DND-41 (cell line): ENCODE measurements around the gene MCM3.
A peak's percentile ranks its signal among the peaks of the same experiment; 100 is the strongest.

Experiments used
- ATAC-seq: fragments of 200-7000 bp; cut with Tn5 transposase; 3 replicates; pipeline ENCODE4 v1.9.1; 2021; ENCODE audit warnings: low read depth; ENCODE audit not compliant: insufficient read depth
- DNase-seq: peaks from one replicate; pipeline ENCODE4 v3.0.0-alpha.2; 2020
- H2AFZ ChIP-seq: 2 replicates; pipeline ENCODE4 v1.6.0; 2012; ENCODE audit warnings: low read depth, low read length
- H3K27ac ChIP-seq: 2 replicates; pipeline ENCODE4 v1.5.1; 2012; ENCODE audit warnings: low read length, inconsistent platforms
- H3K27me3 ChIP-seq: fragments of 200-600 bp; sonication (generic); 2 replicates; pipeline ENCODE4 v1.6.0; 2012; ENCODE audit warnings: low read length, mild to moderate bottlenecking, inconsistent platforms; ENCODE audit not compliant: insufficient read depth, poor library complexity
- H3K36me3 ChIP-seq: 2 replicates; pipeline ENCODE4 v1.5.1; 2012; ENCODE audit warnings: low read length, inconsistent platforms; ENCODE audit not compliant: insufficient read depth
- H3K4me1 ChIP-seq: 2 replicates; pipeline ENCODE4 v1.5.1; 2012; ENCODE audit warnings: mild to moderate bottlenecking, low read length; ENCODE audit not compliant: insufficient read depth
- H3K4me2 ChIP-seq: 2 replicates; pipeline ENCODE4 v1.6.0; 2012; ENCODE audit warnings: mild to moderate bottlenecking, moderate library complexity, low read length, inconsistent platforms; ENCODE audit not compliant: insufficient read depth
- H3K4me3 ChIP-seq, 2 experiments: fragments of 200-600 bp in 1 of 2; shearing (Covaris generic) in 1 of 2; 2 replicates each; pipeline ENCODE4 v1.5.1; 2012 to 2016; ENCODE audit warnings: inconsistent platforms in 2 of 2, low read length in 2 of 2, mild to moderate bottlenecking in 2 of 2, low read depth in 1 of 2, moderate library complexity in 1 of 2
- H3K79me2 ChIP-seq: 2 replicates; pipeline ENCODE4 v1.6.0; 2012; ENCODE audit warnings: low read length, inconsistent platforms; ENCODE audit not compliant: insufficient read depth
- H3K9ac ChIP-seq: 2 replicates; pipeline ENCODE4 v1.6.0; 2012; ENCODE audit warnings: low read depth, mild to moderate bottlenecking, inconsistent platforms, low read length, moderate library complexity
- H3K9me3 ChIP-seq: 2 replicates; pipeline ENCODE4 v1.5.1; 2012; ENCODE audit warnings: low read length, moderate library complexity, mild to moderate bottlenecking, inconsistent platforms; ENCODE audit not compliant: insufficient read depth, severe bottlenecking
- H4K20me1 ChIP-seq: 2 replicates; pipeline ENCODE4 v1.6.0; 2012; ENCODE audit warnings: low read length; ENCODE audit not compliant: insufficient read depth
- EZH2 ChIP-seq: IDR thresholded peaks from 3 replicates; pipeline ENCODE4 v1.6.1; 2012; ENCODE audit warnings: borderline replicate concordance, low read depth, mild to moderate bottlenecking, moderate library complexity, low read length, inconsistent platforms; ENCODE audit not compliant: severe bottlenecking
- TF ChIP-seq, protein P1 (sequence below): IDR thresholded peaks from 2 replicates; pipeline ENCODE4 v1.5.1; 2012; ENCODE audit warnings: borderline replicate concordance, low read length, moderate library complexity, mild to moderate bottlenecking; ENCODE audit not compliant: poor library complexity, severe bottlenecking; ENCODE audit errors: extremely low read depth

MCM3 gene

DNA sequence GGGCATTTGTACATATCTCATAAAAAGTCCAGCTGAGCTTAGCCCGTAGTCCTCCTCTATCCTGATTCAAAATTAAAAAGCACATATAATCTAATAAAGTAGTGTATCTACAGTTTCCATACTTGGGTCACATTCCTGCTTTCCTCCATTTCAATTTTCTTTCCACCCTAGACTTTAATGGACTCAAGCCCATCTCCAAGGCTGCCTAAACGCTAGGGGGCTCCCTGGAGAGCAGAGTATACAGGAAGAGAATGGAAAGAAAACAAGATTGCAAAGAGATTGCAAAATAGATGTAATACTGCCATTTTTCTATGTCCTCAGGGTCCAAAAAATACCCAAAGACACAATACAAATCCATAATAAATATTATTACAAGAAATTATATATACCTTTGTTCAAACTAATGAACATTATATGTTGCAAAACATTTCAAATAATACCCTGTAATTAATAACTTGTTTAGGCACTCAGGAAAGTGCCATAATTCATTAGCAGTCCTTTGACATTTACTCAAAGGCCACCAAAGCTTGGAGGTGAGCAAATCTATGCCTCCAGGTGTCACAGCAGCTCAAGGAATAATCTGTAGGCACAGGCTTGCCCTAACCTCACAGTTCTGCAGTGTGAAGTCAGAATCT, 2.4 kb upstream of the MCM3 start:
- Histone ChIP-seq H3K9me3 (no peaks in the 10 kb centered on the region), H3K4me1 (peaks cover 43% of the 10 kb centered on the region), H3K36me3 (peaks cover 20% of the 10 kb centered on the region), H3K4me3 (no peak overlapping the region; a peak in 1 of 4 replicates), H3K27ac (peak overlapping the region; percentile 94), H4K20me1 (peaks cover 14% of the 10 kb centered on the region), H3K4me2 (peak overlapping the region; percentile 72; the same call in 1 of the 2 replicates), H3K79me2 (peaks cover 32% of the 10 kb centered on the region), H3K27me3 (no peaks in the 10 kb centered on the region), H3K9ac (peak overlapping the region; percentile 72), H2AFZ (peak overlapping the region; percentile 56)
- DNase-seq (peak; percentile 82), ATAC-seq (no peak)
- TF ChIP-seq, protein P1, sequence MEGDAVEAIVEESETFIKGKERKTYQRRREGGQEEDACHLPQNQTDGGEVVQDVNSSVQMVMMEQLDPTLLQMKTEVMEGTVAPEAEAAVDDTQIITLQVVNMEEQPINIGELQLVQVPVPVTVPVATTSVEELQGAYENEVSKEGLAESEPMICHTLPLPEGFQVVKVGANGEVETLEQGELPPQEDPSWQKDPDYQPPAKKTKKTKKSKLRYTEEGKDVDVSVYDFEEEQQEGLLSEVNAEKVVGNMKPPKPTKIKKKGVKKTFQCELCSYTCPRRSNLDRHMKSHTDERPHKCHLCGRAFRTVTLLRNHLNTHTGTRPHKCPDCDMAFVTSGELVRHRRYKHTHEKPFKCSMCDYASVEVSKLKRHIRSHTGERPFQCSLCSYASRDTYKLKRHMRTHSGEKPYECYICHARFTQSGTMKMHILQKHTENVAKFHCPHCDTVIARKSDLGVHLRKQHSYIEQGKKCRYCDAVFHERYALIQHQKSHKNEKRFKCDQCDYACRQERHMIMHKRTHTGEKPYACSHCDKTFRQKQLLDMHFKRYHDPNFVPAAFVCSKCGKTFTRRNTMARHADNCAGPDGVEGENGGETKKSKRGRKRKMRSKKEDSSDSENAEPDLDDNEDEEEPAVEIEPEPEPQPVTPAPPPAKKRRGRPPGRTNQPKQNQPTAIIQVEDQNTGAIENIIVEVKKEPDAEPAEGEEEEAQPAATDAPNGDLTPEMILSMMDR, result peak; percentile 83
- no peak for TF ChIP-seq EZH2

- H3K27ac ChIP-seq, result peak overlapping the region; percentile 94
- no peaks in the 10 kb centered on the region for H3K27me3 ChIP-seq
- peak overlapping the region; percentile 46 to 79 for H3K4me3 ChIP-seq
- TF ChIP-seq EZH2, result no peak
- TF ChIP-seq, protein P1, result peak; percentile 52
- H3K4me2 ChIP-seq, result peak overlapping the region; percentile 72
- ATAC-seq (0 out of 3 replicates have a peak, but pooled peaks have one; percentile 11), DNase-seq (no peak)
- H3K79me2 ChIP-seq, result peaks cover 47% of the 10 kb centered on the region
- H2AFZ ChIP-seq, result peak overlapping the region; percentile 74
- no peaks in the 10 kb centered on the region for H3K9me3 ChIP-seq
- H3K36me3 ChIP-seq, result peaks cover 35% of the 10 kb centered on the region
- peaks cover 58% of the 10 kb centered on the region for H3K4me1 ChIP-seq
- H4K20me1 ChIP-seq, result peaks cover 28% of the 10 kb centered on the region
- peak overlapping the region; percentile 72 for H3K9ac ChIP-seq
Measured at GRCh38 chr6:52285177-52286068, 881 bp upstream of the MCM3 start.

GRCh38 chr6:52284131-52284459, 447 bp downstream of the MCM3 start:
- peaks cover 71% of the 10 kb centered on the region for H3K4me1 ChIP-seq
- peak; percentile 61 for DNase-seq
- H3K9me3 ChIP-seq, result no peaks in the 10 kb centered on the region
- H4K20me1 ChIP-seq, result peaks cover 39% of the 10 kb centered on the region
- H2AFZ ChIP-seq, result peak overlapping the region; percentile 70
- H3K27me3 ChIP-seq, result no peaks in the 10 kb centered on the region
- peak overlapping the region; percentile 74 for H3K4me2 ChIP-seq
- peak overlapping the region; percentile 79 to 92 for H3K4me3 ChIP-seq
- H3K27ac ChIP-seq, result peak overlapping the region; percentile 74
- H3K79me2 ChIP-seq, result peaks cover 61% of the 10 kb centered on the region
- peak overlapping the region; percentile 71 for H3K9ac ChIP-seq
- no peak for ATAC-seq
- peaks cover 49% of the 10 kb centered on the region for H3K36me3 ChIP-seq
- TF ChIP-seq, protein P1, result no peak
- TF ChIP-seq EZH2, result no peak
